Measurements from ENCODE around the gene GGT6.

- TF ChIP-seq CTCF (optimal IDR thresholded peaks at IDR 0.05 in 1 of 3, IDR thresholded peaks at IDR 0.05 in 1 of 3, conservative IDR thresholded peaks at IDR 0.05 in 1 of 3; ENCODE audit: extremely low read depth in 1 of 3, insufficient read depth in 2 of 3, low read length in 3 of 3) (no peak), EZH2 (IDR thresholded peaks at IDR 0.05; ENCODE audit: low read length) (no peak)
These were observed at the start of gene GGT6 for GRCh38 chr17:4560421-4560820.

Data from keratinocyte (primary cell).